Measurements from ENCODE around the gene SLC22A23. TPM values are rescaled to one million over a fixed set of nuclear protein-coding genes. Genes with fewer than 3 reads are reported as not detected.

SLC22A23 gene
- total RNA-seq, 2 experiments from 2014 or later, result 1.3 TPM

DNA sequence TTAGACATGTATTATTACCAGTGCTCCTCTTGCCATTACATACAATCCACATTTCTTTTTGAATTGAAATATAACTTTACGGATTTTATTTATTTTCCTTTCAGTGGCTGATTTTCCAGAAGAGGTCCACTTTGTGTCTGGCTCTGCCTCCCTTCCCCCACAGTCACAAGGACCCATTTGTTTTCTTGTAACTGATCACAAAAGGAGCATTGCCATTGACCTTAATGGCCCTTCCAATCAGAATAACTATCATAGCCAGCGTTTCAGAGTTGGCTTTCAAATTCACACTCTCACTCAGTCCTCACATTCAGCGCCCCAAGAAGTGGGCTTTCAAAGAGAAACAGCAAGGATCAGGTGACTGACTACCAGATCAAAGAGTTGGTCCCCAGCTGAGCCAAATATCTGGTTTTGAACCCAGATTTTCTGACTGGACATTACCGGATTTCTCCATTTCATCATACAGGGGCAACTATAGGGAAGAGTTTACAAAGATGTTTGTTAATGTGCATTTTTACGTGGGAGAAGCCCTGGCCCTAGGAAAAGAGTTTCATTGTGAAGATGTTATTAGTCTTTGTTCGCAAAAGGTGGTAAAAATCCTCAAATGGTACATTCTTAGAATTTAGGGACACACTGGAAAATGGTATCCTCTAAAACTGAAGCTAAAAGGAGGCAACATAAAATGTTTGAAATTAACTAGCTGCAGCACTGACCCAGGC lies 2.0 kb upstream of the SLC22A23 start:
- Mint-ChIP-seq H3K36me3 (ENCODE audit: low read depth) (no peaks in the 10 kb centered on the region), H3K27ac (no peak overlapping the region), H3K4me3 (no peak overlapping the region), H3K4me1 (peaks cover 5% of the 10 kb centered on the region), H3K9me3 (no peaks in the 10 kb centered on the region), H3K27me3 (peaks cover 47% of the 10 kb centered on the region)
- no peak for DNase-seq
- ChIA-PET POLR2A (no interaction called here), CTCF (interaction anchor here (1.1 kb wide), 1 partner anchor 14 kb away, joined by 3 read pairs; no protein-coding TSS in a partner anchor)

DNA sequence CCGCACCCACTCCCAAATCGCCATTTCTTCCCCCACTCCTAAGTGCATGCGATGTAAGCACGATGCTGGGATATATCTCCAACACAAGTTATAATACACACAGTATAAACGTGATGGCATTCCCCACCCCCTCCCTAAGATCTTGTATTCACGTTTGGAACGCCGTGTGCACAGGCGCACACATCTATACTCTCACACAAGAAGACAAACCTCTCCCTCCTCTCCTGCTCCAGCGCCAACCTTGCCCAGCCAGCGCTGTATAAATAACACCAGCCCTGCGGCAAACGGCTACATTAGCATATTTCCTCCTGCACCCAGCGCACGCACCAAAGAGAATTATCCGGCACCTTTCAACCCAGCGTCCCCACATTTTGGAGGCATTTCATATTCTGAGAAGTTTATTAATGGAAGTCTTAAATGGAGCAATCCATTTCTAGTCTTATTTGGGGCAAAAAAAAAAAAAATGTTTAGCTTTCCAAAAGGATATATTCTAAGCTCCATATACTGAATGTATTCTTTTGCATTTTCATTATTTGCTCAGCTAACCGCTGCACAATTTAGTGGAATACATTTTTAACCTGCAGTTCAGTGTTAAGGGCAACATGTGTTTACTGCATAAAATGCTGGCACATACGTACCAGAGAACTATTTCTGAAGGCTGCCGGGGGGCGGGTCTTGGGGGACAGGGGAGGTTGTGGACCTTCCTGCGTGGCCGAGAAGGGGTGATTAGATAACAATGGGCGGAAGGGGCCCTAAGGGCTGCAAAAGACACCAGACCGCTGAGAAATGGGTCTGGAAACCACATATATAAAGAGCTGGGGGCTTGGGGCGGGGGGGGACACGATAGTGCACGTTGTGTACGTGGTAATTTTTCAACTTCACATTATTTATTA lies 1.1 kb upstream of the SLC22A23 start:
- Mint-ChIP-seq H3K9me3 (no peaks in the 10 kb centered on the region), H3K36me3 (ENCODE audit: low read depth) (no peaks in the 10 kb centered on the region), H3K4me1 (peaks cover 5% of the 10 kb centered on the region), H3K4me3 (peak overlapping the region; percentile 67), H3K27ac (peak overlapping the region; percentile 32), H3K27me3 (peaks cover 43% of the 10 kb centered on the region)
- DNase-seq, result peak; percentile 11
- ChIA-PET POLR2A (no interaction called here), CTCF (interaction anchor here (1.0 to 1.1 kb wide), 2 partner anchors 15 to 16 kb away, joined by 3 read pairs; no protein-coding TSS in a partner anchor)

DNA sequence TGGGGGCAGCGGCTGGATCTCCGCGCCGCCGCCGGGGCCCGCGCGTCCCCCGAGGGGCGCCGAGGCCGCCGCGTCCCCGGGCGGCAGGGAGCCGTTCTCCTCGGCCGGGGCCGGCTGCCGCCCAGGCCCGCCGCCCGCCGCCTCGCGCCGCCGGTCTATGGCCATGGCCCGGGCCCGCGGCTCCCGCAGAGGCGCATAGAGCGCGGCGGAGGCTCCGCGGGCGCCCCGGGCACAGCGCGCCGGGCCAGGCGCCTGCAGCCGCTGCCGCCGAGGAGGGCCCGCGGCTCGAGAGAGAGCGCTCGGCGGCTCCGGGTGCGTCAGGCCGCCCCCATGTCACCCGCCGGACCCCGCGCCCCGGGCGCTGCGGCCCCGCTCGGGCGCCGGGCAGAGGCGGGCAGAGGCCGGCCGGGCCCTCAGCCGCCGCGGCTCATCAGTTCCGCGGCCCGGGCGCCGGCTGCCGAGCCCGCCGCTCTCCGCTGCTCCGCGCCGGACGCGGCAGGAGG lies 404 bp downstream of the SLC22A23 start:
- peaks cover 43% of the 10 kb centered on the region for H3K27me3 Mint-ChIP-seq
- H3K4me1 Mint-ChIP-seq, result peaks cover 5% of the 10 kb centered on the region
- no peaks in the 10 kb centered on the region for H3K9me3 Mint-ChIP-seq
- CTCF ChIA-PET, result no interaction called here
- POLR2A ChIA-PET, result no interaction called here
- no peaks in the 10 kb centered on the region for H3K36me3 Mint-ChIP-seq (ENCODE audit: low read depth)
- DNase-seq, result no peak
- H3K27ac Mint-ChIP-seq, result no peak overlapping the region
- H3K4me3 Mint-ChIP-seq, result no peak overlapping the region

- POLR2A ChIA-PET, result no interaction called here
Measured at GRCh38 chr6:3455569-3456394, 1.1 kb downstream of the SLC22A23 start.

DNA sequence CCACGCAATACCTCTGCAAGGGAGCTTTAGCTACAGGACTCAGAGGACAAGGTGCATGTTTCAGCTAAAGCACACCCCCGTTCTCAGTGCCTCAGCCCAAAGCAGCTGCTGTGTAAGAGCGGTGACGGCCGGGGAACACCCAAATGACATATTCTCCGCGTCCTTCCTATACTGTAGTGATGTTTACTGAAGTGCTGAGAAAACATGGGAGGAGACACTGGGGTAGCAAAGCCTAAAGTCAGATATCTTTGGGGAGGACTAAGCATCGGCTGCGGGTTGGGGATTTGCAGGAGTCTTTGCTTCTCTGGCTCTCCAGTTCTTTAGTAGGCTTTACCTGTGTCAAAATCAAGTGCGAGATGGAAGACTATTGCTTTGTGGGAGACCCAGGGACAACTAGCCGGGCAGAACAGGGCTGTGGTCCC lies 1.7 kb downstream of the SLC22A23 start:
- H3K4me3 Mint-ChIP-seq, result no peak overlapping the region
- peaks cover 31% of the 10 kb centered on the region for H3K27me3 Mint-ChIP-seq
- POLR2A ChIA-PET, result no interaction called here
- CTCF ChIA-PET, result interaction anchor here (1.1 kb wide), 1 partner anchor 175 kb away, joined by 3 read pairs; no protein-coding TSS in a partner anchor
- no peaks in the 10 kb centered on the region for H3K9me3 Mint-ChIP-seq
- peak; percentile 16 for DNase-seq
- H3K27ac Mint-ChIP-seq, result no peak overlapping the region
- peaks cover 5% of the 10 kb centered on the region for H3K4me1 Mint-ChIP-seq
- H3K36me3 Mint-ChIP-seq (ENCODE audit: low read depth), result no peaks in the 10 kb centered on the region

More at GRCh38 chr6:3455569-3456394, 1.1 kb downstream of the SLC22A23 start:
- Mint-ChIP-seq H3K4me1 (peaks cover 5% of the 10 kb centered on the region), H3K4me3 (no peak overlapping the region), H3K9me3 (no peaks in the 10 kb centered on the region), H3K27ac (no peak overlapping the region), H3K36me3 (ENCODE audit: low read depth) (no peaks in the 10 kb centered on the region), H3K27me3 (peaks cover 36% of the 10 kb centered on the region)
- CTCF ChIA-PET, result no interaction called here
- no peak for DNase-seq

GRCh38 chr6:3454273-3455010 lies 2.4 kb downstream of the SLC22A23 start:
- ChIA-PET POLR2A (no interaction called here), CTCF (interaction anchor here (1.1 kb wide), 2 partner anchors 18 to 175 kb away, joined by 3 read pairs; no protein-coding TSS in a partner anchor)
- H3K4me1 Mint-ChIP-seq, result peaks cover 10% of the 10 kb centered on the region
- H3K36me3 Mint-ChIP-seq (ENCODE audit: low read depth), result peaks cover under 1% of the 10 kb centered on the region
- DNase-seq, result no peak
- H3K27me3 Mint-ChIP-seq, result peaks cover 25% of the 10 kb centered on the region
- peaks cover 3% of the 10 kb centered on the region for H3K9me3 Mint-ChIP-seq
- no peak overlapping the region for H3K4me3 Mint-ChIP-seq
- no peak overlapping the region for H3K27ac Mint-ChIP-seq

GRCh38 chr6:3453413-3454272 lies 3.2 kb downstream of the SLC22A23 start:
- no peak overlapping the region for H3K27ac Mint-ChIP-seq
- peaks cover 17% of the 10 kb centered on the region for H3K27me3 Mint-ChIP-seq
- peaks cover 3% of the 10 kb centered on the region for H3K9me3 Mint-ChIP-seq
- peaks cover 17% of the 10 kb centered on the region for H3K4me1 Mint-ChIP-seq
- H3K36me3 Mint-ChIP-seq (ENCODE audit: low read depth), result peaks cover 2% of the 10 kb centered on the region
- ChIA-PET POLR2A (no interaction called here), CTCF (interaction anchor here (1.1 kb wide), 1 partner anchor 19 kb away, joined by 3 read pairs; no protein-coding TSS in a partner anchor)
- no peak for DNase-seq
- H3K4me3 Mint-ChIP-seq, result no peak overlapping the region

DNA sequence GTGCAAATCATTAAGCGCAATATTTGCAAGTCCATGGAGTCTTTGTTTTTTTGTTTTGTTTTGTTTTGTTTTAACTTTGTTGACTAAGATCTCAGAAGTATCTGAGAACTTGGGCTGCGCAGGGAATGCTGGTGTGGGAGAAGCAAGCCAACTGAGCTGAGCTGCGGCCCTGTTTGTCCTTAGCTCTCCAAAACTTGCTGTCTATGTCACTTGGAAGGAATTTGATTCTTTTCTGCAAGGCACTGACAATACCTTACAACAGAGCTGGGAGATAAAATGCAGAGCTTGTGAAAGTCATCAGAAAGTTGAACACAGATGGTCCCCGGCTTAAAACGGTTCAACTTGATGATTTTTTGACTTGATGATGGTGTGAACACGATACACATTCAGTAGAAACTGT lies 5.4 kb downstream of the SLC22A23 start:
- Mint-ChIP-seq H3K4me1 (peaks cover 13% of the 10 kb centered on the region), H3K9me3 (peaks cover 3% of the 10 kb centered on the region), H3K27me3 (peaks cover 5% of the 10 kb centered on the region), H3K27ac (no peak overlapping the region), H3K4me3 (no peak overlapping the region), H3K36me3 (ENCODE audit: low read depth) (peaks cover 2% of the 10 kb centered on the region)
- CTCF ChIA-PET, result no interaction called here
- DNase-seq, result no peak
- POLR2A ChIA-PET, result no interaction called here

- H3K36me3 Mint-ChIP-seq (ENCODE audit: low read depth), result peaks cover 2% of the 10 kb centered on the region
- H3K4me3 Mint-ChIP-seq, result no peak overlapping the region
- peaks cover 5% of the 10 kb centered on the region for H3K27me3 Mint-ChIP-seq
- CTCF ChIA-PET, result no interaction called here
- no peak for DNase-seq
- H3K4me1 Mint-ChIP-seq, result peaks cover 13% of the 10 kb centered on the region
- POLR2A ChIA-PET, result no interaction called here
- no peak overlapping the region for H3K27ac Mint-ChIP-seq
- H3K9me3 Mint-ChIP-seq, result peaks cover 3% of the 10 kb centered on the region
Measured at GRCh38 chr6:3450888-3451287, 6.0 kb downstream of the SLC22A23 start.

DNA sequence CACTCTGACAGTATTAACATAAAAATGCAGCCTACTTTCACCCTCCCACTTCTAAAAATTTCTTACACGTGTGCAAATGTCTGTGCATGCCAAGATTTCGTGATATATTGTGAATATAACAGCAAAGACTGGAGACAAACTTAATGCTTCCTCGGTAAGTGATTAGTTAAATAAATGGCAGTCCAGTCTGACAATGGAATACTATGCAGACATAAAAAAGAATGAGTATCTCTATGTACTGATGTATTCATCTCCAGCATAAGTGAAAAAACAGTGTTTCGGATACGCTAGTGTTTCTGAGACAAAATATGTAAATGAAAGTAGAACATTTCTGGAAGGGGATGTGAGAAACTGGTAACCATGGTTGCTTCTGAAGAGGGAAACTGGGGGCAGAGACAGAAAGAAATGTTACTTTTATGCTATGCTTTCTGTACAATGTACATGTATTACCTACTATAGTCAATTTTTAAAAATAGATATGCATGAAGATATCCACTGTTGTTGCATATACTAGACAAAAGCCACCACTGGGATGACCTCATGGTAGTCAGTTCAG lies 7.0 kb downstream of the SLC22A23 start:
- H3K27me3 Mint-ChIP-seq, result peaks cover 5% of the 10 kb centered on the region
- H3K4me3 Mint-ChIP-seq, result no peak overlapping the region
- peaks cover 3% of the 10 kb centered on the region for H3K9me3 Mint-ChIP-seq
- H3K36me3 Mint-ChIP-seq (ENCODE audit: low read depth), result peaks cover 2% of the 10 kb centered on the region
- peaks cover 13% of the 10 kb centered on the region for H3K4me1 Mint-ChIP-seq
- ChIA-PET CTCF (no interaction called here), POLR2A (no interaction called here)
- no peak for DNase-seq
- no peak overlapping the region for H3K27ac Mint-ChIP-seq

DNA sequence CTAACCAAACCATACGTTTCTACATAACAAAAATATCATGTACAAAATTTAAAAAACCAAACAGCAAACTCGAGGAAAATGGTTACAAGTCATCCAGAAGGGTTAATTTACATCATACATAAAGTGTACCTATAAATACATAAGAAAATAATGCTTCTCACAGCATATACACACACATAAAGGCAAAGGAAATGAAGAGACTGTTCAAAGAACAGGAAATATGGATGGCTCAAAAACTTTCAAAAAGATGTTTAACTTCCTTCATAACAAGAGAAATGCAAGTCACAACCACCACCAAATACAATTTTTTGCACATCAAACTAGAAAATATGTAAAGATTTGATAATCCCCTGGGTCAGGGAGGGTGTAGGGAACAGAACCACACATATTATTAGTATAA lies 7.5 kb downstream of the SLC22A23 start:
- Mint-ChIP-seq H3K27ac (peak overlapping the region; percentile 68), H3K4me3 (no peak overlapping the region), H3K27me3 (peaks cover 5% of the 10 kb centered on the region), H3K36me3 (ENCODE audit: low read depth) (peaks cover 2% of the 10 kb centered on the region), H3K4me1 (peaks cover 13% of the 10 kb centered on the region), H3K9me3 (peaks cover 3% of the 10 kb centered on the region)
- DNase-seq, result no peak
- CTCF ChIA-PET, result no interaction called here
- POLR2A ChIA-PET, result no interaction called here

Data from activated CD4-positive, alpha-beta T cell treated with anti-CD3 and anti-CD28 coated beads, Interleukin-2, amount 10 ng/mL, durations not matched to agents 7 days and 5 days (primary cell).